DMS 273 (cell line): Measurements from ENCODE around the gene ESRRG.

ENCODE experiments used
- DNase-seq: peaks from one replicate; lab custom pipeline; 2025; ENCODE audit not compliant: unreplicated experiment; lab: John Stamatoyannopoulos, UW

ESRRG gene

GRCh38 chr1:216457356-216457755 is 265.9 kb downstream of the ESRRG start:
- no peak for DNase-seq

- DNase-seq = no peak
These were observed 266.5 kb downstream of the ESRRG start for GRCh38 chr1:216456682-216457081.

- DNase-seq = no peak
These were observed 269.5 kb downstream of the ESRRG start for GRCh38 chr1:216453777-216454176.
